Measurements from ENCODE around the gene WDR1. TPM values are rescaled to one million over a fixed set of nuclear protein-coding genes. Genes with fewer than 3 reads are reported as not detected.
A peak's percentile ranks its signal among the peaks of the same experiment; 100 is the strongest.

Gene WDR1
- total RNA-seq, 1 donor from 2014 or later, result 157 TPM

GRCh38 chr4:10086506-10087120 lies 30.0 kb downstream of the WDR1 start:
- peaks cover 99% of the 10 kb centered on the region for H3K36me3 ChIP-seq

GRCh38 chr4:10085828-10086505 lies 30.6 kb downstream of the WDR1 start:
- Histone ChIP-seq H3K4me1 (peaks cover 76% of the 10 kb centered on the region), H3K27ac (replicated peaks) (peak overlapping the region; percentile 64), H3K36me3 (peaks cover 99% of the 10 kb centered on the region), H3K27me3 (ENCODE audit: low read depth) (no peaks in the 10 kb centered on the region), H3K9me3 (replicated peaks) (no peaks in the 10 kb centered on the region), H3K4me3 (no peak overlapping the region)
- intact Hi-C loops (cut with micrococcal nuclease), result no loop called here
- DNase-seq, result no peak
- TF ChIP-seq, protein P1, sequence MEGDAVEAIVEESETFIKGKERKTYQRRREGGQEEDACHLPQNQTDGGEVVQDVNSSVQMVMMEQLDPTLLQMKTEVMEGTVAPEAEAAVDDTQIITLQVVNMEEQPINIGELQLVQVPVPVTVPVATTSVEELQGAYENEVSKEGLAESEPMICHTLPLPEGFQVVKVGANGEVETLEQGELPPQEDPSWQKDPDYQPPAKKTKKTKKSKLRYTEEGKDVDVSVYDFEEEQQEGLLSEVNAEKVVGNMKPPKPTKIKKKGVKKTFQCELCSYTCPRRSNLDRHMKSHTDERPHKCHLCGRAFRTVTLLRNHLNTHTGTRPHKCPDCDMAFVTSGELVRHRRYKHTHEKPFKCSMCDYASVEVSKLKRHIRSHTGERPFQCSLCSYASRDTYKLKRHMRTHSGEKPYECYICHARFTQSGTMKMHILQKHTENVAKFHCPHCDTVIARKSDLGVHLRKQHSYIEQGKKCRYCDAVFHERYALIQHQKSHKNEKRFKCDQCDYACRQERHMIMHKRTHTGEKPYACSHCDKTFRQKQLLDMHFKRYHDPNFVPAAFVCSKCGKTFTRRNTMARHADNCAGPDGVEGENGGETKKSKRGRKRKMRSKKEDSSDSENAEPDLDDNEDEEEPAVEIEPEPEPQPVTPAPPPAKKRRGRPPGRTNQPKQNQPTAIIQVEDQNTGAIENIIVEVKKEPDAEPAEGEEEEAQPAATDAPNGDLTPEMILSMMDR (IDR thresholded peaks at IDR 0.05; ENCODE audit: borderline replicate concordance), result no peak

More at GRCh38 chr4:10086506-10087120, 30.0 kb downstream of the WDR1 start:
- TF ChIP-seq, protein P1 (IDR thresholded peaks at IDR 0.05; ENCODE audit: borderline replicate concordance), result no peak
- Histone ChIP-seq H3K4me1 (peaks cover 76% of the 10 kb centered on the region), H3K9me3 (replicated peaks) (no peaks in the 10 kb centered on the region), H3K4me3 (no peak overlapping the region), H3K27me3 (ENCODE audit: low read depth) (no peaks in the 10 kb centered on the region), H3K27ac (replicated peaks) (no peak overlapping the region)
- DNase-seq, result peak; percentile 13
- intact Hi-C loops (cut with micrococcal nuclease), result no loop called here

GRCh38 chr4:10085386-10085785 lies 31.2 kb downstream of the WDR1 start:
- no peak overlapping the region for H3K4me3 ChIP-seq
- TF ChIP-seq, protein P1 (IDR thresholded peaks at IDR 0.05; ENCODE audit: borderline replicate concordance), result no peak
- H3K4me1 ChIP-seq, result peaks cover 76% of the 10 kb centered on the region
- no peaks in the 10 kb centered on the region for H3K9me3 ChIP-seq (replicated peaks)
- no peaks in the 10 kb centered on the region for H3K27me3 ChIP-seq (ENCODE audit: low read depth)
- DNase-seq, result peak; percentile 16
- H3K27ac ChIP-seq (replicated peaks), result peak overlapping the region; percentile 64
- peaks cover 99% of the 10 kb centered on the region for H3K36me3 ChIP-seq
- intact Hi-C loops (cut with micrococcal nuclease), result no loop called here

DNA sequence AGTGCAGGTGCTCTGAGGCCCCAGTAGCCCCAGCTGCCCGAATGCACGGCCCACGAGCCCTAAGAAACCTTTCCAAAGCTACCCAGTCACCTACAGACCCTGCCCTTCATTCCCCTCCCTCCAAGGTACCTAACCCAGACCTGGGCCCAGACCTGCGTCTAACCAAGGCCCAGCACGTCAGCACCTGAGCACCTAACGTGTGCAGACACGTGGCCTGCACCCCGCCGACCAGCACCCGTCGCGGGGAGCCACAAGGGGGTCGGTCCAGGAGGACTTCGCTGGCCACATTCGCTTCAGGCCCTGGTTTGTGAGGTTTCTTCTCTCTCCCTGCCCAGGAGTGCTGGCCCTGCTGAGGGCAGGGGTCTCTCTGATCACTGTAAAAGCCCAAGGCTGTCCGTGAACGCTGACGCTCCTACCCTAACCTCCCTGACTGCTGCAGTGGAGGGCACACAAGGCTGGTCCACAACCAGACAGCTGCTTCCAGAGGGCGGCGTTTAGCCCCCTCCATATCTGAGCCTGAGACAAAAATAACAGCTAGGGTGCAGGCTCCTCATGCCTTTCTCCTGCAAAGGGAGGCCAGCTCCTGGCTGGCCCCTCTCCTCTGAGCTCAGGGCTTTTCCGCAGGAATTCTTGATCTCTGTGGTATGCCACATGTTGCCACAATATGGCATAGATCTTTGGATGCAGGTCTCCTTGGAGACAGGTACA lies 31.8 kb downstream of the WDR1 start:
- Histone ChIP-seq H3K4me1 (peaks cover 76% of the 10 kb centered on the region), H3K27ac (replicated peaks) (peak overlapping the region; percentile 64), H3K27me3 (ENCODE audit: low read depth) (no peaks in the 10 kb centered on the region), H3K9me3 (replicated peaks) (no peaks in the 10 kb centered on the region), H3K36me3 (peaks cover 99% of the 10 kb centered on the region), H3K4me3 (no peak overlapping the region)
- DNase-seq, result peak; percentile 17
- TF ChIP-seq, protein P1 (IDR thresholded peaks at IDR 0.05; ENCODE audit: borderline replicate concordance), result peak; percentile 17
- intact Hi-C loops (cut with micrococcal nuclease), result no loop called here

GRCh38 chr4:10083861-10084641 lies 32.5 kb downstream of the WDR1 start:
- peak; percentile 39 for DNase-seq
- Histone ChIP-seq H3K36me3 (peaks cover 99% of the 10 kb centered on the region), H3K9me3 (replicated peaks) (no peaks in the 10 kb centered on the region), H3K4me1 (peaks cover 76% of the 10 kb centered on the region), H3K27ac (replicated peaks) (peak overlapping the region; percentile 64), H3K27me3 (ENCODE audit: low read depth) (no peaks in the 10 kb centered on the region), H3K4me3 (no peak overlapping the region)
- TF ChIP-seq, protein P1 (IDR thresholded peaks at IDR 0.05; ENCODE audit: borderline replicate concordance), result no peak
- intact Hi-C loops (cut with micrococcal nuclease), result no loop called here
